ENCODE results near the gene RIMBP2.
A peak's percentile ranks its signal among the peaks of the same experiment; 100 is the strongest.

Gene RIMBP2

GRCh38 chr12:130673036-130673705 lies 42.9 kb downstream of the RIMBP2 start:
- no peak overlapping the region for H3K14ac ChIP-seq (ENCODE audit: low read length)
- no peak overlapping the region for H2BK5ac ChIP-seq (ENCODE audit: low read length)
- H3K4me3 ChIP-seq (ENCODE audit: low read length in 2 of 2), result no peak overlapping the region
- no peak overlapping the region for H4K8ac ChIP-seq (ENCODE audit: low read depth, low read length)
- peak overlapping the region; percentile 77 for H3K18ac ChIP-seq (ENCODE audit: low read length)
- H3K79me1 ChIP-seq (ENCODE audit: low read depth, low read length), result peaks cover 2% of the 10 kb centered on the region
- no peaks in the 10 kb centered on the region for H3K27me3 ChIP-seq (ENCODE audit: control insufficient read depth in 3 of 3, insufficient read depth in 3 of 3, low read depth in 1 of 3, low read length in 3 of 3)
- H3K9me3 ChIP-seq (replicated peaks in 1 of 2; ENCODE audit: control insufficient read depth in 2 of 2, insufficient read depth in 1 of 2, low read depth in 1 of 2, low read length in 2 of 2), result peaks cover 0 to 8% of the 10 kb centered on the region in 2 donors
- no peak overlapping the region for H3K9ac ChIP-seq (ENCODE audit: low read depth, low read length, poor library complexity)
- H3K4ac ChIP-seq (ENCODE audit: low read length), result no peak overlapping the region
- H3K23ac ChIP-seq (ENCODE audit: low read depth, low read length, poor library complexity), result no peak overlapping the region
- no peak overlapping the region for H2AK5ac ChIP-seq (ENCODE audit: low read depth, low read length)
- no peaks in the 10 kb centered on the region for H3K36me3 ChIP-seq (replicated peaks in 1 of 2; ENCODE audit: control insufficient read depth in 2 of 2, insufficient read depth in 2 of 2, low read length in 2 of 2)
- no peaks in the 10 kb centered on the region for H3K4me1 ChIP-seq (ENCODE audit: control insufficient read depth in 2 of 2, insufficient read depth in 1 of 2, low read depth in 1 of 2, low read length in 2 of 2)
- H2AFZ ChIP-seq (ENCODE audit: low read length), result no peak overlapping the region
- no peak overlapping the region for H2BK12ac ChIP-seq (ENCODE audit: low read length)
- no peak for DNase-seq (ENCODE audit: low spot score)
- no peak overlapping the region for H3K27ac ChIP-seq (replicated peaks; ENCODE audit: low read length)
- no peak overlapping the region for H2BK15ac ChIP-seq (ENCODE audit: low read length)
- H4K91ac ChIP-seq (ENCODE audit: low read depth, low read length, poor library complexity), result no peak overlapping the region
- H3K4me2 ChIP-seq (ENCODE audit: insufficient read depth, low read length, poor library complexity, severe bottlenecking), result no peak overlapping the region
- WGBS, 2 donors (ENCODE audit: extremely low coverage in 2 of 2, insufficient read length in 2 of 2, insufficient replicate concordance in 1 of 2), result no CpG with 5 or more reads among the region's 17 CpGs
- no peak overlapping the region for H2BK120ac ChIP-seq (ENCODE audit: low read depth, low read length)

GRCh38 chr12:130672089-130672820 lies 43.8 kb downstream of the RIMBP2 start:
- H3K4me2 ChIP-seq (ENCODE audit: insufficient read depth, low read length, poor library complexity, severe bottlenecking), result no peak overlapping the region
- H3K18ac ChIP-seq (ENCODE audit: low read length), result no peak overlapping the region
- no peak overlapping the region for H4K8ac ChIP-seq (ENCODE audit: low read depth, low read length)
- H3K9me3 ChIP-seq (replicated peaks in 1 of 2; ENCODE audit: control insufficient read depth in 2 of 2, insufficient read depth in 1 of 2, low read depth in 1 of 2, low read length in 2 of 2), result peaks cover 0 to 11% of the 10 kb centered on the region in 2 donors
- no peaks in the 10 kb centered on the region for H3K27me3 ChIP-seq (ENCODE audit: control insufficient read depth in 3 of 3, insufficient read depth in 3 of 3, low read depth in 1 of 3, low read length in 3 of 3)
- no peak overlapping the region for H2BK12ac ChIP-seq (ENCODE audit: low read length)
- no peak overlapping the region for H3K27ac ChIP-seq (replicated peaks; ENCODE audit: low read length)
- no peak for DNase-seq (ENCODE audit: low spot score)
- no peaks in the 10 kb centered on the region for H3K36me3 ChIP-seq (replicated peaks in 1 of 2; ENCODE audit: control insufficient read depth in 2 of 2, insufficient read depth in 2 of 2, low read length in 2 of 2)
- H2BK15ac ChIP-seq (ENCODE audit: low read length), result no peak overlapping the region
- H2BK5ac ChIP-seq (ENCODE audit: low read length), result no peak overlapping the region
- H3K4ac ChIP-seq (ENCODE audit: low read length), result no peak overlapping the region
- H3K9ac ChIP-seq (ENCODE audit: low read depth, low read length, poor library complexity), result no peak overlapping the region
- WGBS, 2 donors (ENCODE audit: extremely low coverage in 2 of 2, insufficient read length in 2 of 2, insufficient replicate concordance in 1 of 2), result no CpG with 5 or more reads among the region's 15 CpGs
- no peak overlapping the region for H3K23ac ChIP-seq (ENCODE audit: low read depth, low read length, poor library complexity)
- H3K14ac ChIP-seq (ENCODE audit: low read length), result no peak overlapping the region
- H2BK120ac ChIP-seq (ENCODE audit: low read depth, low read length), result no peak overlapping the region
- no peak overlapping the region for H2AK5ac ChIP-seq (ENCODE audit: low read depth, low read length)
- H3K4me1 ChIP-seq (ENCODE audit: control insufficient read depth in 2 of 2, insufficient read depth in 1 of 2, low read depth in 1 of 2, low read length in 2 of 2), result no peaks in the 10 kb centered on the region
- H3K4me3 ChIP-seq (ENCODE audit: low read length in 2 of 2), result no peak overlapping the region
- peaks cover 2% of the 10 kb centered on the region for H3K79me1 ChIP-seq (ENCODE audit: low read depth, low read length)
- no peak overlapping the region for H2AFZ ChIP-seq (ENCODE audit: low read length)
- H4K91ac ChIP-seq (ENCODE audit: low read depth, low read length, poor library complexity), result no peak overlapping the region

GRCh38 chr12:130671556-130671955 lies 44.5 kb downstream of the RIMBP2 start:
- Histone ChIP-seq H3K4me3 (ENCODE audit: low read length in 2 of 2) (no peak overlapping the region), H2BK15ac (ENCODE audit: low read length) (no peak overlapping the region), H2BK12ac (ENCODE audit: low read length) (no peak overlapping the region), H4K8ac (ENCODE audit: low read depth, low read length) (no peak overlapping the region), H2BK120ac (ENCODE audit: low read depth, low read length) (no peak overlapping the region), H3K23ac (ENCODE audit: low read depth, low read length, poor library complexity) (no peak overlapping the region), H3K27me3 (ENCODE audit: control insufficient read depth in 3 of 3, insufficient read depth in 3 of 3, low read depth in 1 of 3, low read length in 3 of 3) (no peaks in the 10 kb centered on the region), H3K14ac (ENCODE audit: low read length) (no peak overlapping the region), H4K91ac (ENCODE audit: low read depth, low read length, poor library complexity) (no peak overlapping the region), H3K36me3 (replicated peaks in 1 of 2; ENCODE audit: control insufficient read depth in 2 of 2, insufficient read depth in 2 of 2, low read length in 2 of 2) (no peaks in the 10 kb centered on the region), H3K18ac (ENCODE audit: low read length) (no peak overlapping the region), H3K4me2 (ENCODE audit: insufficient read depth, low read length, poor library complexity, severe bottlenecking) (no peak overlapping the region), H2AK5ac (ENCODE audit: low read depth, low read length) (no peak overlapping the region), H3K79me1 (ENCODE audit: low read depth, low read length) (peaks cover 2% of the 10 kb centered on the region), H3K4me1 (ENCODE audit: control insufficient read depth in 2 of 2, insufficient read depth in 1 of 2, low read depth in 1 of 2, low read length in 2 of 2) (no peaks in the 10 kb centered on the region), H2BK5ac (ENCODE audit: low read length) (no peak overlapping the region), H3K9me3 (replicated peaks in 1 of 2; ENCODE audit: control insufficient read depth in 2 of 2, insufficient read depth in 1 of 2, low read depth in 1 of 2, low read length in 2 of 2) (peaks cover 0 to 9% of the 10 kb centered on the region in 2 donors), H3K4ac (ENCODE audit: low read length) (no peak overlapping the region), H3K27ac (replicated peaks; ENCODE audit: low read length) (no peak overlapping the region), H2AFZ (ENCODE audit: low read length) (no peak overlapping the region), H3K9ac (ENCODE audit: low read depth, low read length, poor library complexity) (no peak overlapping the region)
- no CpG with 5 or more reads among the region's 5 CpGs for WGBS, 2 donors (ENCODE audit: extremely low coverage in 2 of 2, insufficient read length in 2 of 2, insufficient replicate concordance in 1 of 2)
- DNase-seq (ENCODE audit: low spot score), result no peak

- Histone ChIP-seq H3K79me1 (ENCODE audit: low read depth, low read length) (peaks cover 2% of the 10 kb centered on the region), H3K36me3 (replicated peaks in 1 of 2; ENCODE audit: control insufficient read depth in 2 of 2, insufficient read depth in 2 of 2, low read length in 2 of 2) (no peaks in the 10 kb centered on the region), H3K4me1 (ENCODE audit: control insufficient read depth in 2 of 2, insufficient read depth in 1 of 2, low read depth in 1 of 2, low read length in 2 of 2) (no peaks in the 10 kb centered on the region), H2BK5ac (ENCODE audit: low read length) (no peak overlapping the region), H3K27me3 (ENCODE audit: control insufficient read depth in 3 of 3, insufficient read depth in 3 of 3, low read depth in 1 of 3, low read length in 3 of 3) (no peaks in the 10 kb centered on the region), H3K9me3 (replicated peaks in 1 of 2; ENCODE audit: control insufficient read depth in 2 of 2, insufficient read depth in 1 of 2, low read depth in 1 of 2, low read length in 2 of 2) (peaks cover 0 to 10% of the 10 kb centered on the region in 2 donors), H4K8ac (ENCODE audit: low read depth, low read length) (no peak overlapping the region), H3K14ac (ENCODE audit: low read length) (no peak overlapping the region), H3K18ac (ENCODE audit: low read length) (peak overlapping the region; percentile 52), H2BK15ac (ENCODE audit: low read length) (no peak overlapping the region), H3K9ac (ENCODE audit: low read depth, low read length, poor library complexity) (no peak overlapping the region), H3K27ac (replicated peaks; ENCODE audit: low read length) (no peak overlapping the region), H2BK120ac (ENCODE audit: low read depth, low read length) (no peak overlapping the region), H3K23ac (ENCODE audit: low read depth, low read length, poor library complexity) (no peak overlapping the region), H2BK12ac (ENCODE audit: low read length) (no peak overlapping the region), H2AFZ (ENCODE audit: low read length) (no peak overlapping the region), H3K4me2 (ENCODE audit: insufficient read depth, low read length, poor library complexity, severe bottlenecking) (no peak overlapping the region), H3K4ac (ENCODE audit: low read length) (no peak overlapping the region), H2AK5ac (ENCODE audit: low read depth, low read length) (no peak overlapping the region), H3K4me3 (ENCODE audit: low read length in 2 of 2) (no peak overlapping the region), H4K91ac (ENCODE audit: low read depth, low read length, poor library complexity) (no peak overlapping the region)
- no CpG with 5 or more reads among the region's 8 CpGs for WGBS, 2 donors (ENCODE audit: extremely low coverage in 2 of 2, insufficient read length in 2 of 2, insufficient replicate concordance in 1 of 2)
- no peak for DNase-seq (ENCODE audit: low spot score)
These were observed 46.3 kb downstream of the RIMBP2 start for GRCh38 chr12:130669797-130670196.

Measured in neuronal stem cell (in vitro differentiated cells).